Esophagus muscularis mucosa (tissue), 4 donors: Measurements from ENCODE around the gene KLHL6. TPM values are rescaled to one million over a fixed set of nuclear protein-coding genes. Genes with fewer than 3 reads are reported as not detected.
"Not testable (repeated sequence)": the region's sequence is repeated elsewhere in the genome, so short reads cannot be mapped to it uniquely, and the experiment has no call there.

Experiments used
- DNase-seq: peaks from one replicate; pipeline ENCODE4 v3.0.0-alpha.2; 2017; ENCODE audit errors: extremely low spot score
- H3K27ac ChIP-seq, 4 donors: fragments of 200-600 bp; sonication (generic); replicated peaks in 1 of 4; 1 replicate in 3 of 4; 2 replicates in 1 of 4; pipeline ENCODE4 v1.5.1; 2016 to 2019; ENCODE audit warnings: mild to moderate bottlenecking in 1 of 4
- H3K27me3 ChIP-seq, 4 donors: fragments of 200-600 bp; sonication (generic); one replicate each; pipeline versions ENCODE4 v1.5.1 to v1.6.0; 2016 to 2019
- H3K36me3 ChIP-seq, 4 donors: fragments of 200-600 bp; sonication (generic); one replicate each; pipeline ENCODE4 v1.5.1; 2016 to 2019
- H3K4me1 ChIP-seq, 4 donors: fragments of 200-600 bp; sonication (generic); one replicate each; pipeline ENCODE4 v1.5.1; 2016 to 2019
- H3K4me3 ChIP-seq, 4 donors: fragments of 200-600 bp; sonication (generic); 1 replicate in 2 of 4; 2 replicates in 2 of 4; pipeline ENCODE4 v1.5.1; 2016 to 2019; ENCODE audit warnings: mild to moderate bottlenecking in 4 of 4, moderate library complexity in 1 of 4
- H3K9me3 ChIP-seq, 4 donors: fragments of 200-600 bp; sonication (generic); 1 replicate in 3 of 4; 2 replicates in 1 of 4; pipeline ENCODE4 v1.5.1; 2016 to 2019
- EP300 ChIP-seq: sonication (generic); formaldehyde crosslinking; IDR thresholded peaks from one replicate; pipeline ENCODE4 v1.6.1; 2017; ENCODE audit warnings: antibody characterized with exemption
- POLR2A ChIP-seq: fragments of 450-650 bp; IDR thresholded peaks from one replicate; pipeline ENCODE4 v1.6.1; 2017; ENCODE audit warnings: antibody characterized with exemption, moderate library complexity, mild to moderate bottlenecking, low read depth
- POLR2AphosphoS5 ChIP-seq, 2 donors: sonication (generic); formaldehyde crosslinking; IDR thresholded peaks; one replicate each; pipeline ENCODE4 v1.6.1; 2017; ENCODE audit warnings: antibody characterized with exemption in 2 of 2
- WGBS: methylation state at CpG from one replicate; pipeline ENCODE4 v1.1.5; 2018; 5-methylcytosine and 5-hydroxymethylcytosine counted together
- intact Hi-C: fragments of 100-400 bp; cut with DNase I; formaldehyde crosslinking; loops from one replicate; pipeline ENCODE4 v1.15.1; 2023
- total RNA-seq, 4 donors: library from RNA; depleted of rRNA; stranded (reverse); fragments of >200 nt; gene quantifications; one replicate each; pipeline versions ENCODE4 v1.1.0 to v1.2.1, GENCODE V29; 2016
- TF ChIP-seq, protein P1 (sequence below), 3 experiments: fragments of 200-600 bp in 2 of 3; fragments of 450-650 bp in 1 of 3; sonication (generic) in 2 of 3; IDR thresholded peaks; one replicate each; pipeline ENCODE4 v1.5.1; 2017 to 2019; ENCODE audit warnings: antibody characterized with exemption in 3 of 3, mild to moderate bottlenecking in 2 of 3, moderate library complexity in 1 of 3

Gene KLHL6
- total RNA-seq, 4 donors from 2014 or later, result 0.71 to 4.1 (median 1.3) TPM

DNA sequence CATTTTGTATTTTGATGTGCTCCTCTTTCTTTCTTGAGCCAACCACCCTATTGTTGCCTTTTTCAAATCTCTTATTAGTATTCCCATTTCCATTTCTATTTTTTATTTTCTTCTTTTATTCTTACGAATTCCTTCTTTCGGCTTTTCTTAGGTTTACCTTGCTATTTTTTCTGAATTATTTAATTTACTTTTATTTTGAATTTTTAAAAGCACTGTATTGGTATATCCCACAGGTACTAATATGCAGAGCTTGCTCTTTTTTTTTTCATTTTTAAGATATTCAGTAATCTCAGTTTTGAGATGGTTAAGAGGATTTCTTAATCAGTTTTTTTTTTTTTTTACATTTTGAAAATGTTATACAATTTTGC lies 108.7 kb downstream of the KLHL6 start:
- no peak for TF ChIP-seq EP300
- TF ChIP-seq POLR2AphosphoS5 (IDR thresholded peaks at IDR 0.05), result no peak
- TF ChIP-seq POLR2A, result no peak
- TF ChIP-seq, protein P1, sequence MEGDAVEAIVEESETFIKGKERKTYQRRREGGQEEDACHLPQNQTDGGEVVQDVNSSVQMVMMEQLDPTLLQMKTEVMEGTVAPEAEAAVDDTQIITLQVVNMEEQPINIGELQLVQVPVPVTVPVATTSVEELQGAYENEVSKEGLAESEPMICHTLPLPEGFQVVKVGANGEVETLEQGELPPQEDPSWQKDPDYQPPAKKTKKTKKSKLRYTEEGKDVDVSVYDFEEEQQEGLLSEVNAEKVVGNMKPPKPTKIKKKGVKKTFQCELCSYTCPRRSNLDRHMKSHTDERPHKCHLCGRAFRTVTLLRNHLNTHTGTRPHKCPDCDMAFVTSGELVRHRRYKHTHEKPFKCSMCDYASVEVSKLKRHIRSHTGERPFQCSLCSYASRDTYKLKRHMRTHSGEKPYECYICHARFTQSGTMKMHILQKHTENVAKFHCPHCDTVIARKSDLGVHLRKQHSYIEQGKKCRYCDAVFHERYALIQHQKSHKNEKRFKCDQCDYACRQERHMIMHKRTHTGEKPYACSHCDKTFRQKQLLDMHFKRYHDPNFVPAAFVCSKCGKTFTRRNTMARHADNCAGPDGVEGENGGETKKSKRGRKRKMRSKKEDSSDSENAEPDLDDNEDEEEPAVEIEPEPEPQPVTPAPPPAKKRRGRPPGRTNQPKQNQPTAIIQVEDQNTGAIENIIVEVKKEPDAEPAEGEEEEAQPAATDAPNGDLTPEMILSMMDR (IDR thresholded peaks at IDR 0.05), result no peak
- no peak for DNase-seq
- 96% methylated on average over 2 of the region's 2 CpGs for WGBS
- Histone ChIP-seq H3K4me1 (peaks cover 15 to 33% (median 22%) of the 10 kb centered on the region in 4 donors), H3K4me3 (peak overlapping the region; percentile 71 to 88 (median 79)), H3K27me3 (no peaks in the 10 kb centered on the region), H3K9me3 (peaks cover 0 to 15% (median 6%) of the 10 kb centered on the region in 4 donors), H3K36me3 (peaks cover 0 to 2% (median 0%) of the 10 kb centered on the region in 4 donors), H3K27ac (peak overlapping the region; percentile 71 to 86 (median 80))
- intact Hi-C loops, result no loop called here

DNA sequence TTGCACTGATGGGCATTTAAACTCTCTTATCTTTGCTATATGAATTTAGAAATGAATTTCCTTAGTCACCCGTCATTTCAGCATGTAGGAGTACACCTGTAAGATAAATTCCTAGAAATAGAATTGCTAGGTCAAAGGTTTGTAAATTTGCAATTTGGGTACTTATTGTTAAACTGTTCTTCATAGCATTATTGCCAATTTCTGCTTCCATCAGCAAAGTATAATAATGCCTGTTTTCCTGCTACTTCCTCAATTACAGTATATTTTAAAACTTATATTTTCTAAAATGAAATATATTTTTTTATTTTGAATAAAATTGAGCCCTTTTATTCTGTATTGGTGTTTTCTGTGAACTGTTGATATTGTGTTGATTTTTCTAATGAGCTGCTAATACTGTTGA lies 110.8 kb downstream of the KLHL6 start:
- Histone ChIP-seq H3K9me3 (peaks cover 0 to 15% (median 6%) of the 10 kb centered on the region in 4 donors), H3K27me3 (no peaks in the 10 kb centered on the region), H3K27ac (no peak overlapping the region), H3K4me1 (peaks cover 14 to 23% (median 18%) of the 10 kb centered on the region in 4 donors), H3K4me3 (no peak overlapping the region), H3K36me3 (no peaks in the 10 kb centered on the region)
- no peak for DNase-seq
- intact Hi-C loops, result no loop called here
- TF ChIP-seq EP300 (no peak), POLR2A (no peak), POLR2AphosphoS5 (IDR thresholded peaks at IDR 0.05) (no peak)
- TF ChIP-seq, protein P1 (IDR thresholded peaks at IDR 0.05), result no peak
- WGBS, result 97% methylated on average over 1 of the region's 1 CpG

DNA sequence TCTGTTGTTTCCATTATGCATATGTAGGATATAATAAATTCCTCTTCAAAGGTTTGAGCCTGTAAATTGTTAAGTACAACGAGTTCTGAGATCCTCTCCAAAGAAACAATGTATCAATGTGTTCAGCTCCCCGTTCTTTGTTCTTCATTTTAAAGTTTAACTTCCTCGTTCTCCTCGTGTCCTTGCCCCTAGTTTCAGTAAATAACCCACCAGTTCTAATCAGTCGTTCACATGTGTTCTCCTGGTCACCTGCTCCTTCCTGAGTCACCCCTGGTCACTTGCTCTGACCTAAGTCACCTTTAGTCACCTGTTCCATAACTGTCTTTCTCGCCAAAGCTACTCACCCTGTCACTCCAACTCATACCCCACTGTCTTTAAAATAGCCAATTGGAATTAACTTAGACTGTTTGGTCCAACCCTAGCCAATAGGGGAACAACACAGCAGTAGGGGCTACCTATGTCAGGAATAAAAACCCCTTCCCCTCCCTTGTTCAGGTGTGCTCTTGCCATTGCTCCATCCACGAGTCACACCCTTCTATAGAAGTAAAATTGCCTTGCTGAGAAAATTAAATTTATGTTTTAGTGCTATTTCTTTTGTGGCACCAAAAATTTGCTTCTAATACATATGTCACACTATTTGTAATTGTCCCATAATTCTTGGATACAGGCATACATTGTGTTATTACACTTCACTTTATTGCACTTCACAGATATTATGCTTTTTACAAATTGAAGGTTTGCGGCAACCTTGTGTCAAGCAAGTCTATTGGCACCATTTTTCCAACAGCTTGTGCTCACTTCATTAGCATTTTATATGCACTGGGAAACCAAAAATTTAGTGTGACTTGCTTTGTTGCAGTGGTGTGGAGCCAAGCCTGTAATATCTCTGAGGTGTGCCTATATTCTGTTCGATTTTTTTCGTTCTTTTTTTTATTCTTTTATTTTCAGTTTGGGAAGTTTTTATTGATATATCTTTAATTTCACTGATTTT lies 111.8 kb downstream of the KLHL6 start:
- H3K9me3 ChIP-seq, result peaks cover 0 to 15% (median 6%) of the 10 kb centered on the region in 4 donors
- no peak for TF ChIP-seq POLR2AphosphoS5 (IDR thresholded peaks at IDR 0.05)
- TF ChIP-seq, protein P1 (IDR thresholded peaks at IDR 0.05), result no peak
- TF ChIP-seq POLR2A, result no peak
- no peak for TF ChIP-seq EP300
- intact Hi-C loops, result no loop called here
- H3K4me3 ChIP-seq, result no peak overlapping the region
- H3K4me1 ChIP-seq, result peaks cover 4 to 13% (median 8%) of the 10 kb centered on the region in 4 donors
- no peaks in the 10 kb centered on the region for H3K27me3 ChIP-seq
- no peaks in the 10 kb centered on the region for H3K36me3 ChIP-seq
- H3K27ac ChIP-seq, result no peak overlapping the region
- 81% methylated on average over 10 of the region's 10 CpGs for WGBS
- DNase-seq, result no peak

DNA sequence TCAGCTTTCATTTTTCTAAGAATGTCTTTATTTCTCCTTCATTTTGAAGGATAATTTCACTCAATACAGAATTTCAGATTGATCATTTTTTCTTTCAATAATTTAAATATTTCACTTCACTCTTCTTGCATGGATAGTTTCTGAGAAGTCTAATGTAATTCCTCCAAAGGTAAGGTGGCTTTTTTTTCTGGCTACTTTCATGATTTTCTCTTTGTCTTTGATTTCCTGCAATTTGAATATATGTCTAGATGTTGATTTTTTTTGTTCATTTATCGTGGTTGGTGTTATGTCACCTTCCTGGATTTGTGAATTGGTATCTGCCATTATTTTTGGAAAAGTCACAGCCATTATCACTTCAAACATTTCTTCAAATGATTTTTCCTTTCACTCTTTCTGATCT lies 112.5 kb downstream of the KLHL6 start:
- no peaks in the 10 kb centered on the region for H3K27me3 ChIP-seq
- H3K4me1 ChIP-seq, result peaks cover 0 to 6% (median under 1%) of the 10 kb centered on the region in 4 donors
- no peak for DNase-seq
- TF ChIP-seq POLR2AphosphoS5 (IDR thresholded peaks at IDR 0.05), result no peak
- no peak for TF ChIP-seq EP300
- TF ChIP-seq, protein P1 (IDR thresholded peaks at IDR 0.05), result no peak
- no peak for TF ChIP-seq POLR2A
- no peak overlapping the region for H3K4me3 ChIP-seq
- no peak overlapping the region for H3K27ac ChIP-seq
- intact Hi-C loops, result no loop called here
- peaks cover 0 to 15% (median 6%) of the 10 kb centered on the region in 4 donors for H3K9me3 ChIP-seq
- WGBS, result 85% methylated on average over 1 of the region's 1 CpG
- H3K36me3 ChIP-seq, result no peaks in the 10 kb centered on the region

DNA sequence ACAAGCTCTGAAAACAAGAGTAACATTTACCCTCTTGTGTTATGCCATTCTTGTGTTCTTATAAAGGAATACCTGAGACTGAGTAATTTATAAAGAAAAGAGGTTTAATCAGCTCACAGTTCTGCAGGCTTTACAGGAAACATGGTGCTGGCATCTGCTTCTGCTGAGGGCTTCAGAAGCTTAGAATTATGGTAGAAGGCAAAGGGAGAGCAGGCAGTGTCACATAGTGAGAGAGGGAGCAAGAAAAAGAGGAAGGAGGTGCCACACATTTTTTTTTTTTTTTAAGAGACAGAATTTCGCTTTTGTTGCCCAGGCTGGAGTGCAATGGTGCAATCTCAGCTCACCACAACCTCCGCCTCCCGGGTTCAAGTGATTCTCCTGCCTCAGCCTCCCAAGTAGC lies 115.0 kb downstream of the KLHL6 start:
- H3K4me3 ChIP-seq, H3K36me3 ChIP-seq, DNase-seq, H3K4me1 ChIP-seq, H3K27me3 ChIP-seq, intact Hi-C loops, H3K27ac ChIP-seq: not testable (repeated sequence)
- peaks cover 0 to 15% (median 6%) of the 10 kb centered on the region in 4 donors for H3K9me3 ChIP-seq
- WGBS, result 85% methylated on average over 3 of the region's 3 CpGs
